SIG-M5 treated with dmso at 0.1 percent for 504 hours (cell line): ENCODE data around the gene CCR5AS.

ENCODE experiments used
- DNase-seq: peaks from one replicate; lab custom pipeline; 2025; ENCODE audit not compliant: unreplicated experiment; lab: John Stamatoyannopoulos, UW

CCR5AS gene

DNA sequence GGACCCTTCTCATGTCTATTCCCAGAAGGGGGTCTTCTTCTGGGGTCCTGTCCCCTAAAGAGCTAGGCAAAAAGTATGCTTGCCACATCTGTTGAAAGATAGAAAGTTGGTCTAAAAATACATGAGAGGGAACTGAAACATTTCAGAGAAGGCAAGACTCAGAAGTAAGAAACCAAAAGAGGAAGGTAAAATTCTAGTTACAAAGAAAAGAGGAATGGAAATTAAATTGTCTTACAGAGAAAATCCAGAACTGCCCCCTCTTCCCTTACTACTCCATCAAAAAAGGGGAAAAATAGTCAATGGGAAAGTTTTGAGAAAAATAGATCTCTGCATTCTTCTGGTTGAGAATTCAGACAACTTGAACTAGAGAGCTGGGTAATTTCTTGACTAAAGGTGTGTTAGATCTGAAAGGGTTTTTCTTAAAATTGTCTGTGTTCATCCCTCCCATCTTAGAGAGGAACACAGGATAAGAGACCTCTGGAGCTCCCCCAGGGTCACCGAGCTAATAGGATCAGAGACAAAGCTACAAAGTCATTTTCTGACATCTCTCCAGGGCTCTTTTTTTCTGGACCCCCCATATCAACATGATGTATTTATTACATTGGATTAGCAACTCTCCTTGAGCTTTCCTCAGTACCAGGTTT lies 85.3 kb downstream of the CCR5AS start:
- DNase-seq = peak; percentile 96

DNA sequence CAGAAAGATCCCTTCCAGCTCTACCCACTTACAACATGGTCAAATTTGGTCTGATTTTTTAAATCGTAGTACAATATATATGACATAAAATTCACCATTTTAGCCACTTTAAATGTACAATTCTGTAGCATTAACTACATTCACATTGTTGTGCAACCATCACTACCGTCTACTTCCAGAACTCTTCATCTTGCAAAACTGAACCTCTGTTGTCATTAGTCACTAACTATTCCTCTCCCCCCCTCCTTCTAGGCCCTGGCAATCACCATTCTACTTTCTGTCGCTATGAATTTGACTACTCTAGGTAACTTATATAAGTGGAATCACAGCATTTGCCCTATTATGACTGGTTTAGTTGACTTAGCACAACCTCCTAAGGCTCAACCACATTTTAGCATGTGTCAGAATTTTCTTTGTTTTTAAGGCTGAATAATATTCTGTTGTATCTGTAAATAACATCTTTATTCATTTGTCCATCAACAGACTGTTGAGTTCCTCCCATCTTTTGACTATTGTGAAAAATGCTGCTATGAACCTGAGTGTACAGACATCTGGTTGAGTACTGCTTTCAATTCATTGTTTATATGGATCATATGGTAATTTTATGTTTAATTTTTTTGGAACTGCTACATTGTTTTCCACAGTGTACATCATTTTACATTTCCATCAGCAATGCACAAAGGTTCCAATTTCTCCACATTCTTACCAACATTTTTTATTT lies 88.5 kb downstream of the CCR5AS start:
- peak; percentile 96 for DNase-seq

DNA sequence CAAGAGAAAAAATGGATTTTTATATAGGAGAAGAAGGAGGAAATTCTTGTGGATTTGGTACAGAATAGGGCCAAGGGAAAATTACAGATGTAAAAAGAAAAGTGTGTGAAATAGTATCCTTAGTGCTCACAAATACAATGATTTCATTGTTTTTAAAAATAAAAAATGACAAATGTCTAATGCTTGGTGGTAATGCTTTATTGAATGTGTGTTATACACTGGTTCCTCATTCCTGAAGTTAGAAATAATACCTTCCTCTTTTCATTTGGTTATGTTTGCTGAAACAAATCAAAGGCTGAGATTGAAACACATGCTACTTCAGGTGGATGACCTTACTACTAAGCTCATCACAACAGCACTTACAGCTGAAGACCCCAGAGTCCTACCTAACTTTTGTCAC lies 90.7 kb downstream of the CCR5AS start:
- DNase-seq = peak; percentile 39

DNA sequence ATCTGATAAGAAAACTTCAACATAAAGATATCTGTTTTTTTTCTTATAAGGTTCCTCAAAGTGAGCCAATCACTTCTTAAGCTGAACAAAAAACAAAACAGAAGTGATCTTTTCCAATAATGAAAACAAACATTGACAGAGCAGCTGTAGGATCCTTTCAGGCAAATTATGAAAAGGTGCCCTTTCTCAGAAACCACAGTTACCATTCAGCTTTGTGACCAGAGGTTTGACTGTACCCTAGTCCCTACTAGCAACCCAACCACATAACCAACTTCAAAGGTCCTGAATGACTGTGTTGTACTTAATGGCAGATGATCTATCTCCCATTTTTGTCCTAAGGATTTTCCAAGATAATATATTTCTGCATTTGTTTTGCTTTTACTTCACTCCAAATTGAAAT lies 92.3 kb downstream of the CCR5AS start:
- no peak for DNase-seq
